Kidney epithelial cell (primary cell): ENCODE results near the gene DNAH11. TPM values are rescaled to one million over a fixed set of nuclear protein-coding genes. Genes with fewer than 3 reads are reported as not detected.

Experiments used
- DNase-seq: peaks from one replicate; pipeline ENCODE4 v3.0.0-alpha.2; 2010; ENCODE audit warnings: low read depth
- H3K27me3 ChIP-seq: 2 replicates; pipeline ENCODE4 v1.6.0; 2011; ENCODE audit warnings: low read length; ENCODE audit not compliant: control insufficient read depth, insufficient read depth
- H3K36me3 ChIP-seq: 2 replicates; pipeline ENCODE4 v1.5.1; 2011; ENCODE audit warnings: low read length; ENCODE audit not compliant: control insufficient read depth, insufficient read depth
- H3K4me3 ChIP-seq: 2 replicates; pipeline ENCODE4 v1.5.1; 2011; ENCODE audit warnings: low read depth, mild to moderate bottlenecking, control low read depth, low read length
- total RNA-seq: library from RNA; depleted of rRNA; stranded (reverse); fragments of >200 nt; gene quantifications from 2 replicates; pipeline ENCODE4 v1.2.3, GENCODE V29; 2015
- TF ChIP-seq, protein P1 (sequence below): IDR thresholded peaks from 2 replicates; pipeline ENCODE4 v1.5.1; 2011; ENCODE audit warnings: mild to moderate bottlenecking, moderate library complexity, low read length, control low read depth, inconsistent platforms; ENCODE audit not compliant: insufficient read depth, poor library complexity, severe bottlenecking

Gene DNAH11
- total RNA-seq, 1 donor from 2014 or later: not detected

DNA sequence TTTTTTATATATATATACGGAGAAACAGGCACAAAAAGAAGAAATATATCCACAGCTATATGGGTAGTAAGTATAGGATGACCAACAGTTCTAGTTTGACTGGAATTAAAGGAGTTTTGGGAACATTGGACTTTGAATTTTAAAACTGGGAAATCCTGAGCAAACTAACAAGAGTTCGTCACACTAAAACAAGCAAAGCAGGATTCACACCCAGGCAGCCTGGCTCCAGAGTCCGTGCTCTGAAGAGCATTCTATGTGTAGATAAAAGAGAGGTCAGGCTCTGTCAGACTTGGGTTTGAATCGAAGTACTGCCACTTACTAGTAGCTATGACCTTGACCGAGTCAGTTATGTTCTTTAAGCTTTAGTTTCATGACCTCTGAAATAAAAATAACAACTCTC lies 191.0 kb downstream of the DNAH11 start:
- DNase-seq: no peak
- no peaks in the 10 kb centered on the region for H3K27me3 ChIP-seq
- H3K4me3 ChIP-seq: no peak overlapping the region

DNA sequence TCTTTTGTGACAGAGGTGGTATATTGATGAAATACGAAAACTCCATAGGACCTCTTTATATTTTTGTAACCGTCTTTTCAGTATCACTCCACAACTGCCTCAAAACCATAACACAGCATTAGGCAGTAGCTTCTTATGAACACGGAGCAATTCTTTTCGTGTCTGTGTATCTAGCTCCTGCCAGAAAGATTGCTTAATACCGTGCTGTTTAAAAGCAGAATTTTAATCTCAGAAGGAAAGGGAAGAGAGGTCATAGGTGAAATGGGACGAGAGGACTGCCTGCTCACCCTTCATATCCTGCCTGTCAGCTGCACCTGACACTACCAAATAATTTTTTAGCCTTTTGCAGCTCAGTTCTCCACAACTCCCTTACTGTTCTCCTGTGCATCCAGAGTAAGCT lies 200.7 kb downstream of the DNAH11 start:
- TF ChIP-seq, protein P1, sequence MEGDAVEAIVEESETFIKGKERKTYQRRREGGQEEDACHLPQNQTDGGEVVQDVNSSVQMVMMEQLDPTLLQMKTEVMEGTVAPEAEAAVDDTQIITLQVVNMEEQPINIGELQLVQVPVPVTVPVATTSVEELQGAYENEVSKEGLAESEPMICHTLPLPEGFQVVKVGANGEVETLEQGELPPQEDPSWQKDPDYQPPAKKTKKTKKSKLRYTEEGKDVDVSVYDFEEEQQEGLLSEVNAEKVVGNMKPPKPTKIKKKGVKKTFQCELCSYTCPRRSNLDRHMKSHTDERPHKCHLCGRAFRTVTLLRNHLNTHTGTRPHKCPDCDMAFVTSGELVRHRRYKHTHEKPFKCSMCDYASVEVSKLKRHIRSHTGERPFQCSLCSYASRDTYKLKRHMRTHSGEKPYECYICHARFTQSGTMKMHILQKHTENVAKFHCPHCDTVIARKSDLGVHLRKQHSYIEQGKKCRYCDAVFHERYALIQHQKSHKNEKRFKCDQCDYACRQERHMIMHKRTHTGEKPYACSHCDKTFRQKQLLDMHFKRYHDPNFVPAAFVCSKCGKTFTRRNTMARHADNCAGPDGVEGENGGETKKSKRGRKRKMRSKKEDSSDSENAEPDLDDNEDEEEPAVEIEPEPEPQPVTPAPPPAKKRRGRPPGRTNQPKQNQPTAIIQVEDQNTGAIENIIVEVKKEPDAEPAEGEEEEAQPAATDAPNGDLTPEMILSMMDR: no peak
- DNase-seq: no peak
- Histone ChIP-seq H3K27me3 (no peaks in the 10 kb centered on the region), H3K4me3 (no peak overlapping the region), H3K36me3 (no peaks in the 10 kb centered on the region)

More for the DNA sequence above, 191.0 kb downstream of the DNAH11 start:
- H3K36me3 ChIP-seq: no peaks in the 10 kb centered on the region
- TF ChIP-seq, protein P1: no peak

DNA sequence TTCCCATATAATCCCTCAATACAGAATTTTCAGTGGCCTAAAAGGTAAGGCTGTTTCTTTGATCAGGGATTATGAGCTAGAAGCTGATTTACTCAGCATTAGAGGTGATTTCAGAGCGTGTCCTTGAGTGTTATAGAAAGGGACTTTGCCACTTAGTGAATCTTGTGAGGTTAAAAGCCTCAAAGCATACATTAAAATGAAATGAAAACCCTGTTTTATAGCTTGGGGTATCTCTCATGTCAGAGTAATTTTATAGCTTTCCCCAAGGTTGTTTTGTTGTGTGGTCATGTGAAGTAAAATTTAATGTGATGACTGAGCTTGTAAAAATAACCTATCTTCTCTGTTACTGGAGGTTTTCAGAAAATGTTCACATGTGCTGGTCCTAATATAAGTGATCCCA lies 204.1 kb downstream of the DNAH11 start:
- no peak for DNase-seq
- Histone ChIP-seq H3K27me3 (no peaks in the 10 kb centered on the region), H3K36me3 (no peaks in the 10 kb centered on the region), H3K4me3 (no peak overlapping the region)
- TF ChIP-seq, protein P1: no peak

DNA sequence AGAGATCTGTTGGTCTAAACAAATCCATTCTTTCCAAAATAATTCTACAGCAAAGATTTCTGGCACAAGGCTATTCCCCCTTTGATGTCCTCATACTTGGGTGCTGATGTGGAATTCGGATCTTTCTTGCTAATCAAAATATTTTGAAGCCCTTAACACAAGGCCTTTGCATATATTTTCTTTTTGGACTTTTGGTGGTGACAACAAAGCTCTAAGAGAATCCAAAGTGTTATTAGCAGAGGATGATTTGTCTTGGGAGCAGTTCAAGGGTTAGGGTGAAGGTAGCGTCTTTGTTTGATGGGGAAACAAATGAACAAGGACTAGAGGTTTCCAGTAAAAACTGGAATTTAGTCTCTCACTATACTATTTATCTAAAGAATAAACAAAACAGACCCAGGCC lies 205.0 kb downstream of the DNAH11 start:
- TF ChIP-seq, protein P1: no peak
- H3K4me3 ChIP-seq: no peak overlapping the region
- H3K36me3 ChIP-seq: no peaks in the 10 kb centered on the region
- no peaks in the 10 kb centered on the region for H3K27me3 ChIP-seq
- DNase-seq: no peak

DNA sequence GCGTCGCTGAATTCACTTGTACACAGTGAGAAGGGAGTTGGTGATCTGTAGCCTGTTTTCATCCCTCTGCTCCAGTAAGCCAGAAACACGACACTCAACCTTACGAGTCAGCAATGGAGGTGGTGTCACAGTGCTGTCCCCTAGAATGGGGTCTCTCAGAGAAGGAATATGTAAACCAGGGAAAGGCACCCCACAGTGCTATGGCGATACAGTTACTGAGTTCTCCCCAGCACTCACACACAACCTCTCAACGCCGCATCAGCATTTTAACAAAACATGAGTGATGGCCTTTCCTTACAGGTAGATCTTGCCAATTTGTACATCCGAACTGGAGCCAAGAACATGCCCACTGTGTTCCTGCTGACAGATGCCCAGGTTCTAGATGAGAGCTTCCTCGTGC lies 206.5 kb downstream of the DNAH11 start:
- no peaks in the 10 kb centered on the region for H3K36me3 ChIP-seq
- TF ChIP-seq, protein P1: no peak
- no peak overlapping the region for H3K4me3 ChIP-seq
- no peak for DNase-seq
- no peaks in the 10 kb centered on the region for H3K27me3 ChIP-seq

DNA sequence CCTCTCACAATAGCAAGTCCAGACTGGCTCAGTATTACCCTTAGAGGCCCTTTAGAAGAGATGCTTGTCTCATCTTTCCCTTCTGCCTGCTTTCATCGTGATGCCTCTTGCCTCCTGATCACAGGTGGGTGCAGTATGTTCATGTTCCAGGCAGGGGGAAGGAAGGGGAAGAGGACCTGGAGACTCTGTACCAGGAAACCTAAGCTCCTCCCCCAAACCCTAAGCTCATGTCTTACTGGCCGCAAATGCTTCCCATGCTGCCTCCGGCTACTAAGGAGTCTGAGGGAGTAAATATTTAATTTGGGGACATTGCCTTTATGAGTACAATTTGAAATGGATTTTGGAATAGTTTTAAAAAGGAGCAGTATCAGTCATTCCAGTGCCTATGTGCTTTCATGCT lies 210.2 kb downstream of the DNAH11 start:
- no peaks in the 10 kb centered on the region for H3K36me3 ChIP-seq
- DNase-seq: no peak
- no peaks in the 10 kb centered on the region for H3K27me3 ChIP-seq
- TF ChIP-seq, protein P1: no peak
- H3K4me3 ChIP-seq: no peak overlapping the region
